ENCODE data around the gene CHST9.
"Not testable (repeated sequence)": the region's sequence is repeated elsewhere in the genome, so short reads cannot be mapped to it uniquely, and the experiment has no call there.

The CHST9 gene

DNA sequence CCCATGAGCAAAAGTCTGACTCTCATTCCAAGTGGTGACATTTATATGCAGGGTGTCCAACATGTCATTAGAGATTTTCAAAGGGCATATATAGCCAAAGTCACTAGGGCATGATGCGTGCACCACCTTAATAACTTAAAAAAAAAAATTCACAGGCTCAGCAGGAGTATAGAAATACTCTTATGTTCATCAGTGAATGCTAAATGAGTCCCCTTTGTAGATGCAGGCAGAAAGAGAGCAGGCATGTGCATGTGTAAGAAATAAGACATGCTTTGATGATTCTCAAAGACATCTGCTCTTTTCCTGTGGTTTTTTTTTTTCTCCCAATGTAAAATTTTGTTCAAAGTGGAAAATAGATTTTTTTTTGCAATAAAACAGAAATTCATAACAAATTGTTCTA is 207.3 kb downstream of the CHST9 start:
- H3F3A ChIP-seq (ENCODE audit: insufficient read depth, low read length) = no peaks in the 10 kb centered on the region
- peak overlapping the region; percentile 21; the same call in 1 of the 2 replicates for H3K9ac ChIP-seq (ENCODE audit: low read length)
- H3K27ac ChIP-seq (ENCODE audit: low read depth, low read length, poor library complexity, severe bottlenecking) = peak overlapping the region; percentile 83
- H3K4me3 ChIP-seq (ENCODE audit: low read depth, low read length, poor library complexity, severe bottlenecking) = no peak overlapping the region
- H4K20me1 ChIP-seq (ENCODE audit: insufficient read depth, low read length) = no peaks in the 10 kb centered on the region
- no peaks in the 10 kb centered on the region for H3K27me3 ChIP-seq (ENCODE audit: insufficient read depth, low read length)
- H3K9me2 ChIP-seq (ENCODE audit: low read depth, low read length) = no peaks in the 10 kb centered on the region
- no peaks in the 10 kb centered on the region for H3K79me2 ChIP-seq (ENCODE audit: insufficient read depth, low read length)
- peak overlapping the region; percentile 22; the same call in 1 of the 2 replicates for H2AFZ ChIP-seq (ENCODE audit: low read length)
- peak overlapping the region; percentile 61 for H3K4me2 ChIP-seq (ENCODE audit: low read length)
- TF ChIP-seq, protein P1, sequence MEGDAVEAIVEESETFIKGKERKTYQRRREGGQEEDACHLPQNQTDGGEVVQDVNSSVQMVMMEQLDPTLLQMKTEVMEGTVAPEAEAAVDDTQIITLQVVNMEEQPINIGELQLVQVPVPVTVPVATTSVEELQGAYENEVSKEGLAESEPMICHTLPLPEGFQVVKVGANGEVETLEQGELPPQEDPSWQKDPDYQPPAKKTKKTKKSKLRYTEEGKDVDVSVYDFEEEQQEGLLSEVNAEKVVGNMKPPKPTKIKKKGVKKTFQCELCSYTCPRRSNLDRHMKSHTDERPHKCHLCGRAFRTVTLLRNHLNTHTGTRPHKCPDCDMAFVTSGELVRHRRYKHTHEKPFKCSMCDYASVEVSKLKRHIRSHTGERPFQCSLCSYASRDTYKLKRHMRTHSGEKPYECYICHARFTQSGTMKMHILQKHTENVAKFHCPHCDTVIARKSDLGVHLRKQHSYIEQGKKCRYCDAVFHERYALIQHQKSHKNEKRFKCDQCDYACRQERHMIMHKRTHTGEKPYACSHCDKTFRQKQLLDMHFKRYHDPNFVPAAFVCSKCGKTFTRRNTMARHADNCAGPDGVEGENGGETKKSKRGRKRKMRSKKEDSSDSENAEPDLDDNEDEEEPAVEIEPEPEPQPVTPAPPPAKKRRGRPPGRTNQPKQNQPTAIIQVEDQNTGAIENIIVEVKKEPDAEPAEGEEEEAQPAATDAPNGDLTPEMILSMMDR (IDR thresholded peaks at IDR 0.05; ENCODE audit: low read length) = no peak
- TF ChIP-seq EZH2 (IDR thresholded peaks at IDR 0.05; ENCODE audit: borderline replicate concordance, low read length) = no peak
- H3K4me1 ChIP-seq (ENCODE audit: insufficient read depth, low read length, severe bottlenecking) = peaks cover 36% of the 10 kb centered on the region
- H3K36me3 ChIP-seq (ENCODE audit: insufficient read depth, low read length) = no peaks in the 10 kb centered on the region
- H3K9me3 ChIP-seq (ENCODE audit: low read length) = no peaks in the 10 kb centered on the region

DNA sequence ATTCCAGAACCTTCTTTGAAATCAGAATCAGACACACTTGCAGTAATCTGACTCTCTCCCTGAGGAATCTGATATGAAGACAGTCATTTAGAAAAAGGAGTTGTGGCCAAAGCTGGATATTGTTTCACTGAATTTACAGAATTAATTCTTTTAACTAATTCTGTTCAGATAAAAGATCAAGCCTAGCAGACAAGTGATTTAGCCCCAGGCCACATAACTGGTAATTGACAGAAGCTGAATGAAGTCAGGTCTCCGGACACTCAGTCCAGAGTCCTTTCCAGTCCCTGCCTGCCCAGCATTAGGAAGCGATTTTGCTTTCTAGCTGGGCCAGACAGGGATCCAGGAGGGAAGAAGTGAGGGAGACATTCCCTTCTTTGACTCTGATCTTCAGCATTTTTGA is 208.9 kb downstream of the CHST9 start:
- Histone ChIP-seq H2AFZ (ENCODE audit: low read length) (no peak overlapping the region), H3K27ac (ENCODE audit: low read depth, low read length, poor library complexity, severe bottlenecking) (no peak overlapping the region), H3K4me2 (ENCODE audit: low read length) (no peak overlapping the region), H3K9me3 (ENCODE audit: low read length) (no peaks in the 10 kb centered on the region), H3K27me3 (ENCODE audit: insufficient read depth, low read length) (no peaks in the 10 kb centered on the region), H3K4me1 (ENCODE audit: insufficient read depth, low read length, severe bottlenecking) (peaks cover 36% of the 10 kb centered on the region), H3K4me3 (ENCODE audit: low read depth, low read length, poor library complexity, severe bottlenecking) (no peak overlapping the region), H4K20me1 (ENCODE audit: insufficient read depth, low read length) (no peaks in the 10 kb centered on the region), H3F3A (ENCODE audit: insufficient read depth, low read length) (no peaks in the 10 kb centered on the region), H3K36me3 (ENCODE audit: insufficient read depth, low read length) (no peaks in the 10 kb centered on the region), H3K9ac (ENCODE audit: low read length) (no peak overlapping the region), H3K9me2 (ENCODE audit: low read depth, low read length) (no peaks in the 10 kb centered on the region), H3K79me2 (ENCODE audit: insufficient read depth, low read length) (no peaks in the 10 kb centered on the region)
- TF ChIP-seq, protein P1 (IDR thresholded peaks at IDR 0.05; ENCODE audit: low read length) = no peak
- no peak for TF ChIP-seq EZH2 (IDR thresholded peaks at IDR 0.05; ENCODE audit: borderline replicate concordance, low read length)

DNA sequence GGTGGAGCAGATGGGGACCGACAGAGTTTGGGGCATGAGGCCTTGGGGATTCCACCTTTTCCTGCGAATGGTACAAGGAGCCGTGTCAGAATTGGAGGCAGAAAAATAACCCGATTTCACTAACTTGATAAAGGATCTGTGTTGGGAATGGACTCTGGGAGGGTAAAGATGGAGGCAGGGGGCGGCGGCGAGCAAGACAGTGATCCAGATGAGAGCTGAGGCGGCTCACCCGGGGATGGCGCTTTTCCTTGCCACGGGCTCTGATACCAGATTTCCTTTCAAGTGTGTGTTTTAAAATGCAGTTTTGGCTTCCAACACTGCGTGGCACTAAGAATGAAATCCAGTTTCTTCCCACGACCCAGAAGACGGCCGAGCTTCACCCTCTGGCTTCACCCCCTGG is 212.6 kb downstream of the CHST9 start:
- H3K9me2 ChIP-seq (ENCODE audit: low read depth, low read length); H3K27ac ChIP-seq (ENCODE audit: low read depth, low read length, poor library complexity, severe bottlenecking); H3K4me2 ChIP-seq (ENCODE audit: low read length); H3K79me2 ChIP-seq (ENCODE audit: insufficient read depth, low read length); H3K4me3 ChIP-seq (ENCODE audit: low read depth, low read length, poor library complexity, severe bottlenecking); H3K27me3 ChIP-seq (ENCODE audit: insufficient read depth, low read length); H3K9ac ChIP-seq (ENCODE audit: low read length); H3K36me3 ChIP-seq (ENCODE audit: insufficient read depth, low read length); H4K20me1 ChIP-seq (ENCODE audit: insufficient read depth, low read length); H3F3A ChIP-seq (ENCODE audit: insufficient read depth, low read length); H3K9me3 ChIP-seq (ENCODE audit: low read length); H2AFZ ChIP-seq (ENCODE audit: low read length): not testable (repeated sequence)
- peaks cover 14% of the 10 kb centered on the region for H3K4me1 ChIP-seq (ENCODE audit: insufficient read depth, low read length, severe bottlenecking)

DNA sequence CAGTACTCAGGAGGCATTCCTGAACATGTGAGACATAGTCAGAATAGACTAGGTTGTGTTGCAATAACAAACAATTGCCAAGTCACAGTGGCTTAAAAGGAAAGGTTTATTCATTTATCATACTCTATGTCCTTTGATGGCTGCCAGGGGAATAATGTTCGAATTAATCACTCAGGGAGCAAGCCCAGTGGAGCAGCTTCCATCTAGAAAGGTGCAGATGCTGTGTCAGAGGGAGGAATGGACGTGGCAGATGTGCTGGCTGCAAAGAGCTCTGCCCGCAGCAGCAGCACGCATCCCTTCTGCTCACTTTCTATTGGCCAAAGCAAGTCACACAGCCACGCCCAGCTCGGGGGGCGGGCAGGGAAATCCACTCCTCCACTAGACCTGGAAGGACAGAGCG is 213.7 kb downstream of the CHST9 start:
- no peaks in the 10 kb centered on the region for H4K20me1 ChIP-seq (ENCODE audit: insufficient read depth, low read length)

More for the DNA sequence above, 213.7 kb downstream of the CHST9 start:
- Histone ChIP-seq H3K9me3 (ENCODE audit: low read length) (no peaks in the 10 kb centered on the region), H3K79me2 (ENCODE audit: insufficient read depth, low read length) (no peaks in the 10 kb centered on the region), H3K9me2 (ENCODE audit: low read depth, low read length) (no peaks in the 10 kb centered on the region), H3K4me1 (ENCODE audit: insufficient read depth, low read length, severe bottlenecking) (peaks cover 3% of the 10 kb centered on the region), H3K36me3 (ENCODE audit: insufficient read depth, low read length) (no peaks in the 10 kb centered on the region), H2AFZ (ENCODE audit: low read length) (no peak overlapping the region), H3K4me3 (ENCODE audit: low read depth, low read length, poor library complexity, severe bottlenecking) (no peak overlapping the region), H3K27ac (ENCODE audit: low read depth, low read length, poor library complexity, severe bottlenecking) (no peak overlapping the region), H3F3A (ENCODE audit: insufficient read depth, low read length) (no peaks in the 10 kb centered on the region), H3K27me3 (ENCODE audit: insufficient read depth, low read length) (no peaks in the 10 kb centered on the region), H3K9ac (ENCODE audit: low read length) (no peak overlapping the region), H3K4me2 (ENCODE audit: low read length) (no peak overlapping the region)
- no peak for TF ChIP-seq EZH2 (IDR thresholded peaks at IDR 0.05; ENCODE audit: borderline replicate concordance, low read length)
- TF ChIP-seq, protein P1 (IDR thresholded peaks at IDR 0.05; ENCODE audit: low read length) = no peak

Measured in OCI-LY1 (cell line).